Measurements from ENCODE around the gene ARID3B. TPM values are rescaled to one million over a fixed set of nuclear protein-coding genes. Genes with fewer than 3 reads are reported as not detected.

Gene ARID3B
- total RNA-seq, 1 experiment from 2014 or later = 8.1 TPM

GRCh38 chr15:74558706-74559105 lies 17.7 kb downstream of the ARID3B start:
- H3K4me2 ChIP-seq (ENCODE audit: low read length) = no peak overlapping the region
- no peaks in the 10 kb centered on the region for H3K27me3 ChIP-seq (ENCODE audit: insufficient read depth, low read length)
- no peak for ATAC-seq
- DNase-seq (ENCODE audit: low read depth, low spot score) = no peak
- H4K20me1 ChIP-seq (ENCODE audit: insufficient read depth) = 0 out of 2 replicates have a peak, but pooled peaks cover 12% of the 10 kb centered on the region
- CTCF ChIA-PET = no interaction called here
- intact Hi-C loops (cut with micrococcal nuclease) = no loop called here
- RAD21 ChIA-PET (ENCODE audit: low non-redundant PET in 1 of 2, low total read pairs in 2 of 2, uncharacterized antibody in 2 of 2, unreplicated experiment in 2 of 2) = no interaction called here
- POLR2A ChIA-PET = interaction anchor here (0.7 kb wide), 1 partner anchor 8 kb away, joined by 3 read pairs; no protein-coding TSS in a partner anchor
- no TSS peak for BruUV-seq (replicated peaks)
- peaks cover 8% of the 10 kb centered on the region; the same call in 1 of the 2 replicates for H3K79me2 ChIP-seq (ENCODE audit: insufficient read depth, low read length)
- no peaks in the 10 kb centered on the region for H3K36me3 ChIP-seq (ENCODE audit: control insufficient read depth in 1 of 2, insufficient read depth in 2 of 2, low read length in 2 of 2)
- H3K9ac ChIP-seq (ENCODE audit: low read length) = no peak overlapping the region
- H3K9me3 ChIP-seq (ENCODE audit: control insufficient read depth in 1 of 2, insufficient read depth in 1 of 2, low read depth in 1 of 2, low read length in 2 of 2) = no peaks in the 10 kb centered on the region
- H3K4me1 ChIP-seq (ENCODE audit: control insufficient read depth in 1 of 2, insufficient read depth in 2 of 2, low read length in 2 of 2) = no peaks in the 10 kb centered on the region
- TF ChIP-seq JUND (IDR thresholded peaks at IDR 0.05) (no peak), SP1 (IDR thresholded peaks at IDR 0.05; ENCODE audit: low read depth) (no peak), CBX3 (IDR thresholded peaks at IDR 0.05; ENCODE audit: low read depth) (no peak), EZH2phosphoT487 (IDR thresholded peaks at IDR 0.05; ENCODE audit: borderline replicate concordance) (no peak), SIN3A (IDR thresholded peaks at IDR 0.05; ENCODE audit: low read depth) (no peak), YY1 (IDR thresholded peaks at IDR 0.05; ENCODE audit: extremely low read depth, insufficient replicate concordance, low read depth, low read length) (no peak), ZFX (IDR thresholded peaks at IDR 0.05) (no peak)
- H2AFZ ChIP-seq (ENCODE audit: low read depth, low read length, poor library complexity, severe bottlenecking) = no peak overlapping the region
- no peak overlapping the region for H3K4me3 ChIP-seq (replicated peaks in 1 of 2; ENCODE audit: low read depth in 1 of 2, low read length in 2 of 2)
- no peaks in the 10 kb centered on the region for H3K9me2 ChIP-seq (ENCODE audit: insufficient read depth)
- H3K27ac ChIP-seq (ENCODE audit: low read depth, low read length) = no peak overlapping the region

GRCh38 chr15:74563442-74563841 lies 22.4 kb downstream of the ARID3B start:
- no peak overlapping the region for H3K9ac ChIP-seq (ENCODE audit: low read length)

More at GRCh38 chr15:74563442-74563841, 22.4 kb downstream of the ARID3B start:
- Histone ChIP-seq H3K27me3 (ENCODE audit: insufficient read depth, low read length) (no peaks in the 10 kb centered on the region), H3K4me2 (ENCODE audit: low read length) (no peak overlapping the region), H3K9me2 (ENCODE audit: insufficient read depth) (no peaks in the 10 kb centered on the region), H3K79me2 (ENCODE audit: insufficient read depth, low read length) (peaks cover 8% of the 10 kb centered on the region; the same call in 1 of the 2 replicates), H3K9me3 (ENCODE audit: control insufficient read depth in 1 of 2, insufficient read depth in 1 of 2, low read depth in 1 of 2, low read length in 2 of 2) (no peaks in the 10 kb centered on the region), H3K4me3 (replicated peaks in 1 of 2; ENCODE audit: low read depth in 1 of 2, low read length in 2 of 2) (no peak overlapping the region), H4K20me1 (ENCODE audit: insufficient read depth) (0 out of 2 replicates have a peak, but pooled peaks cover 7% of the 10 kb centered on the region), H3K27ac (ENCODE audit: low read depth, low read length) (no peak overlapping the region), H3K4me1 (ENCODE audit: control insufficient read depth in 1 of 2, insufficient read depth in 2 of 2, low read length in 2 of 2) (no peaks in the 10 kb centered on the region), H3K36me3 (ENCODE audit: control insufficient read depth in 1 of 2, insufficient read depth in 2 of 2, low read length in 2 of 2) (no peaks in the 10 kb centered on the region), H2AFZ (ENCODE audit: low read depth, low read length, poor library complexity, severe bottlenecking) (no peak overlapping the region)
- ATAC-seq (no peak), DNase-seq (ENCODE audit: low read depth, low spot score) (no peak)
- BruUV-seq (replicated peaks) = no TSS peak
- TF ChIP-seq ELF1 (IDR thresholded peaks at IDR 0.05; ENCODE audit: borderline replicate concordance, low read depth) (no peak), ZNF274 (IDR thresholded peaks at IDR 0.05; ENCODE audit: low read depth, low read length) (no peak)
- POLR2A ChIA-PET = no interaction called here
- RAD21 ChIA-PET (ENCODE audit: low non-redundant PET in 1 of 2, low total read pairs in 2 of 2, uncharacterized antibody in 2 of 2, unreplicated experiment in 2 of 2) = no interaction called here
- CTCF ChIA-PET = no interaction called here
- intact Hi-C loops (cut with micrococcal nuclease) = no loop called here
